Subcutaneous abdominal adipose tissue (tissue), 5 donors: ENCODE measurements around the gene HAAO.

Source experiments
- H3K27ac ChIP-seq: one replicate; pipeline ENCODE4 v1.7.0; 2013; ENCODE audit warnings: low read depth, mild to moderate bottlenecking, inconsistent platforms, low read length, moderate library complexity
- H3K27me3 ChIP-seq, 5 donors: one replicate each; pipeline ENCODE4 v1.7.0; 2013; ENCODE audit warnings: low read length in 5 of 5, inconsistent platforms in 1 of 5; ENCODE audit not compliant: control insufficient read depth in 5 of 5, insufficient read depth in 4 of 5
- H3K36me3 ChIP-seq, 5 donors: one replicate each; pipeline ENCODE4 v1.7.0; 2013; ENCODE audit warnings: low read length in 5 of 5; ENCODE audit not compliant: control insufficient read depth in 5 of 5, insufficient read depth in 5 of 5
- H3K4me1 ChIP-seq, 5 donors: one replicate each; pipeline ENCODE4 v1.7.0; 2013; ENCODE audit warnings: low read length in 5 of 5, mild to moderate bottlenecking in 3 of 5, moderate library complexity in 1 of 5; ENCODE audit not compliant: control insufficient read depth in 5 of 5, insufficient read depth in 5 of 5
- H3K4me3 ChIP-seq, 5 donors: one replicate each; pipeline ENCODE4 v1.7.0; 2013; ENCODE audit warnings: low read length in 5 of 5, low read depth in 1 of 5
- H3K9ac ChIP-seq, 5 donors: one replicate each; pipeline ENCODE4 v1.7.0; 2013; ENCODE audit warnings: low read length in 5 of 5, mild to moderate bottlenecking in 4 of 5, moderate library complexity in 3 of 5
- H3K9me3 ChIP-seq, 5 donors: one replicate each; pipeline ENCODE4 v1.7.0; 2013; ENCODE audit warnings: low read length in 5 of 5; ENCODE audit not compliant: control insufficient read depth in 5 of 5
- donor health status: healthy.
- donor health status: healthy.
- donor health status: healthy.
- donor health status: healthy.
- donor health status: healthy.

HAAO gene

GRCh38 chr2:42761554-42761953, 30.8 kb downstream of the HAAO start:
- Histone ChIP-seq H3K27ac (no peak overlapping the region), H3K4me1 (peaks cover 0 to 15% (median 9%) of the 10 kb centered on the region in 5 donors), H3K4me3 (no peak overlapping the region), H3K27me3 (no peaks in the 10 kb centered on the region), H3K36me3 (peaks cover 0 to 19% (median 11%) of the 10 kb centered on the region in 5 donors), H3K9ac (no peak overlapping the region), H3K9me3 (no peaks in the 10 kb centered on the region)

- Histone ChIP-seq H3K9me3 (no peaks in the 10 kb centered on the region), H3K9ac (no peak overlapping the region), H3K27me3 (no peaks in the 10 kb centered on the region), H3K4me1 (peaks cover 0 to 42% (median 29%) of the 10 kb centered on the region in 5 donors), H3K4me3 (no peak overlapping the region), H3K36me3 (peaks cover 0 to 16% (median 13%) of the 10 kb centered on the region in 5 donors), H3K27ac (no peak overlapping the region)
Observed at GRCh38 chr2:42758751-42759150, 33.6 kb downstream of the HAAO start.

- peaks cover 0 to 48% (median 33%) of the 10 kb centered on the region in 5 donors for H3K4me1 ChIP-seq
- H3K4me3 ChIP-seq = no peak overlapping the region
- no peak overlapping the region for H3K9ac ChIP-seq
- no peaks in the 10 kb centered on the region for H3K27me3 ChIP-seq
- H3K36me3 ChIP-seq = peaks cover 0 to 17% (median 14%) of the 10 kb centered on the region in 5 donors
- H3K9me3 ChIP-seq = no peaks in the 10 kb centered on the region
- H3K27ac ChIP-seq = no peak overlapping the region
Observed at GRCh38 chr2:42757981-42758740, 34.2 kb downstream of the HAAO start.

- Histone ChIP-seq H3K9ac (peak overlapping the region in 1 of 5 donors; percentile 6), H3K4me3 (no peak overlapping the region), H3K9me3 (no peaks in the 10 kb centered on the region), H3K27ac (no peak overlapping the region), H3K4me1 (peaks cover 0 to 50% (median 35%) of the 10 kb centered on the region in 5 donors), H3K27me3 (no peaks in the 10 kb centered on the region), H3K36me3 (peaks cover 0 to 16% (median 13%) of the 10 kb centered on the region in 5 donors)
Observed at GRCh38 chr2:42756966-42757513, 35.3 kb downstream of the HAAO start.

GRCh38 chr2:42756150-42756775, 36.1 kb downstream of the HAAO start:
- Histone ChIP-seq H3K36me3 (peaks cover 2 to 16% (median 15%) of the 10 kb centered on the region in 5 donors), H3K9ac (no peak overlapping the region)

GRCh38 chr2:42755191-42755880, 37.0 kb downstream of the HAAO start:
- Histone ChIP-seq H3K27ac (no peak overlapping the region), H3K27me3 (no peaks in the 10 kb centered on the region), H3K4me1 (peaks cover 0 to 57% (median 38%) of the 10 kb centered on the region in 5 donors), H3K9ac (no peak overlapping the region), H3K9me3 (no peaks in the 10 kb centered on the region), H3K36me3 (peaks cover 2 to 16% (median 15%) of the 10 kb centered on the region in 5 donors), H3K4me3 (peak overlapping the region in 3 of 5 donors; percentile 11 to 42 (median 23))

More at GRCh38 chr2:42756150-42756775, 36.1 kb downstream of the HAAO start:
- no peak overlapping the region for H3K4me3 ChIP-seq
- H3K27ac ChIP-seq = no peak overlapping the region
- peaks cover 0 to 57% (median 38%) of the 10 kb centered on the region in 5 donors for H3K4me1 ChIP-seq
- no peaks in the 10 kb centered on the region for H3K9me3 ChIP-seq
- no peaks in the 10 kb centered on the region for H3K27me3 ChIP-seq

- H3K27me3 ChIP-seq = no peaks in the 10 kb centered on the region
- H3K4me1 ChIP-seq = peaks cover 0 to 57% (median 38%) of the 10 kb centered on the region in 5 donors
- no peaks in the 10 kb centered on the region for H3K9me3 ChIP-seq
- peak overlapping the region in 1 of 5 donors; percentile 11 for H3K4me3 ChIP-seq
- H3K27ac ChIP-seq = no peak overlapping the region
- no peak overlapping the region for H3K9ac ChIP-seq
- H3K36me3 ChIP-seq = peaks cover 2 to 13% (median 11%) of the 10 kb centered on the region in 5 donors
Observed at GRCh38 chr2:42754776-42755140, 37.6 kb downstream of the HAAO start.

- peaks cover 2 to 13% (median 10%) of the 10 kb centered on the region in 5 donors for H3K36me3 ChIP-seq
- no peaks in the 10 kb centered on the region for H3K27me3 ChIP-seq
- no peaks in the 10 kb centered on the region for H3K9me3 ChIP-seq
- H3K4me3 ChIP-seq = no peak overlapping the region
- peaks cover 0 to 57% (median 38%) of the 10 kb centered on the region in 5 donors for H3K4me1 ChIP-seq
- no peak overlapping the region for H3K27ac ChIP-seq
- H3K9ac ChIP-seq = peak overlapping the region in 1 of 5 donors; percentile 37
Observed at GRCh38 chr2:42754021-42754775, 38.2 kb downstream of the HAAO start.
